OCI-LY7 (cell line): Measurements from ENCODE around the gene TRAPPC6A.

Source experiments
- CTCF ChIP-seq: fragments of 200-600 bp; sonication (generic); conservative IDR thresholded peaks from 2 replicates; pipeline ENCODE4 v1.5.1; 2014; ENCODE audit warnings: mild to moderate bottlenecking, antibody characterized with exemption, low read length, moderate library complexity, mixed read lengths
- EZH2phosphoT487 ChIP-seq: fragments of 200-600 bp; sonication (generic); IDR thresholded peaks from 2 replicates; pipeline ENCODE4 v1.6.1; 2018; ENCODE audit warnings: low read depth, borderline replicate concordance, mild to moderate bottlenecking, mixed run types, antibody characterized with exemption, low read length, moderate library complexity, mixed read lengths

- TF ChIP-seq CTCF (no peak), EZH2phosphoT487 (no peak)
Measured at GRCh38 chr19:45117671-45118070, 60.4 kb downstream of the TRAPPC6A start.
